A673 (cell line): Measurements from ENCODE around the gene FICD. TPM values are rescaled to one million over a fixed set of nuclear protein-coding genes. Genes with fewer than 3 reads are reported as not detected.

Experiments
- BruUV-seq: library from RNA; stranded (reverse); fragments of 400-500 nt; replicated peaks from 2 replicates; lab custom pipeline; 2021; lab: Mats Ljungman, UMichigan
- CTCF ChIA-PET: fragments of 300-600 bp; sonication (Branson Sonifier 250); formaldehyde crosslinking; loops from one replicate; lab custom pipeline; 2022; ENCODE audit warnings: antibody characterized with exemption; lab: Charles Lee
- POLR2A ChIA-PET: fragments of 300-600 bp; sonication (Branson Sonifier 250); formaldehyde crosslinking; loops from one replicate; lab custom pipeline; 2022; ENCODE audit warnings: antibody characterized with exemption; ENCODE audit not compliant: low non-redundant PET; lab: Charles Lee
- DNase-seq: peaks from one replicate; pipeline ENCODE4 v3.0.0-alpha.2; 2015; ENCODE audit warnings: low spot score
- H3K27ac ChIP-seq: fragments of 200-600 bp; sonication (generic); 2 replicates; pipeline ENCODE4 v1.5.1; 2016; ENCODE audit warnings: mixed run types, low read depth, mild to moderate bottlenecking, mixed read lengths, antibody characterized with exemption, low read length; ENCODE audit not compliant: poor library complexity, severe bottlenecking
- H3K27me3 ChIP-seq: fragments of 200-600 bp; sonication (generic); replicated peaks from 2 replicates; pipeline ENCODE4 v1.6.1; 2017; ENCODE audit warnings: mixed run types, low read depth, mild to moderate bottlenecking, mixed read lengths, antibody characterized with exemption, low read length; ENCODE audit not compliant: insufficient read depth, poor library complexity
- H3K36me3 ChIP-seq: fragments of 200-600 bp; sonication (generic); 2 replicates; pipeline ENCODE4 v1.6.1; 2016; ENCODE audit warnings: mixed run types, mild to moderate bottlenecking, mixed read lengths, antibody characterized with exemption, low read length; ENCODE audit not compliant: insufficient read depth, poor library complexity, severe bottlenecking
- H3K4me1 ChIP-seq: fragments of 200-600 bp; sonication (generic); 2 replicates; pipeline ENCODE4 v1.6.1; 2017; ENCODE audit warnings: mixed run types, mild to moderate bottlenecking, mixed read lengths, antibody characterized with exemption, low read length; ENCODE audit not compliant: insufficient read depth, poor library complexity, severe bottlenecking
- H3K4me3 ChIP-seq: fragments of 200-600 bp; sonication (generic); 2 replicates; pipeline ENCODE4 v1.5.1; 2016; ENCODE audit warnings: low read depth, mixed run types, mild to moderate bottlenecking, mixed read lengths, low read length; ENCODE audit not compliant: poor library complexity, severe bottlenecking
- H3K9me3 ChIP-seq: fragments of 200-600 bp; sonication (generic); 2 replicates; pipeline ENCODE4 v1.6.1; 2016; ENCODE audit warnings: mixed run types, low read depth, mild to moderate bottlenecking, mixed read lengths, antibody characterized with exemption, low read length; ENCODE audit not compliant: poor library complexity, severe bottlenecking
- CTCF ChIP-seq: fragments of 300-800, 200-600 bp; sonication (generic); conservative IDR thresholded peaks from 2 replicates; pipeline ENCODE4 v1.5.1; 2017; ENCODE audit warnings: low read depth, mild to moderate bottlenecking, antibody characterized with exemption, low read length, moderate library complexity, mixed read lengths
- EZH2 ChIP-seq: fragments of 200-600 bp; sonication (generic); IDR thresholded peaks from 2 replicates; pipeline ENCODE4 v1.6.1; 2017; ENCODE audit warnings: borderline replicate concordance, low read depth, mild to moderate bottlenecking, mixed read lengths, antibody characterized with exemption, low read length; ENCODE audit not compliant: poor library complexity, severe bottlenecking
- intact Hi-C: fragments of 100-400 bp; cut with micrococcal nuclease; formaldehyde crosslinking; loops from one replicate; pipeline ENCODE4 v1.10.0; 2022; ENCODE audit not compliant: unreplicated experiment
- total RNA-seq: library from RNA; stranded (reverse); gene quantifications from 2 replicates; pipeline ENCODE4 v1.2.3, GENCODE V29; 2021

FICD gene
- total RNA-seq, 1 experiment from 2014 or later: 3.6 TPM

GRCh38 chr12:108565146-108565545, 50.1 kb downstream of the FICD start:
- intact Hi-C loops: loop anchor here (10.0 kb wide), 1 partner anchor 170 kb away; the partner anchor contains the start of gene CORO1C

DNA sequence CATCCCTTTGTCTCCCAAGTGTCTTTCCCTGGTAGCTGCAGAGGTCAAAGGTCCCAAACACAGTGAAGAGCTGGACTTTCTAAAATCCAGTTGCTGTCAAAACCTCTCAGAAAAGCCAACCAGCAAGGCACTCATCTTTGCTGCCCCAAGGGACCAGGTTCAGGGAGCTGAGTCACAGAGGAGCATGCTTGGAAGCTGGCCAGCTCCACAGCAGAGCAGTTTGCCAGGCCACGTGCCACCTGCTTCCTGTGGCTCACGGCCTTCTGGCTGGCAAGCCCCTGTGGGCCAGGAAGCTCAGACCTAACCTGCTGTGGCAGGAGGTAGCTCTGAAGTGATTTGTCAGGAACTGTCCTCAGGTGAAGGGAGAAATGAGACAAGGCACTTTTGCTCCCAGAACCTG, 50.9 kb downstream of the FICD start:
- ChIA-PET CTCF (interaction anchor here (0.6 kb wide), 1 partner anchor 56 kb away, joined by 4 read pairs; no protein-coding TSS in a partner anchor), POLR2A (no interaction called here)
- no peak overlapping the region for H3K4me3 ChIP-seq
- peaks cover 40% of the 10 kb centered on the region for H3K4me1 ChIP-seq
- H3K9me3 ChIP-seq: no peaks in the 10 kb centered on the region
- intact Hi-C loops: loop anchor here (10.0 kb wide), 1 partner anchor 169 kb away; the partner anchor contains the start of gene CORO1C
- H3K27me3 ChIP-seq: no peaks in the 10 kb centered on the region
- peak overlapping the region; percentile 77 for H3K27ac ChIP-seq
- DNase-seq: peak; percentile 89
- peaks cover 52% of the 10 kb centered on the region for H3K36me3 ChIP-seq
- BruUV-seq: no TSS peak
- TF ChIP-seq EZH2 (no peak), CTCF (no peak)

More at GRCh38 chr12:108565146-108565545, 50.1 kb downstream of the FICD start:
- Histone ChIP-seq H3K27ac (peak overlapping the region; percentile 13), H3K4me1 (peaks cover 40% of the 10 kb centered on the region), H3K4me3 (no peak overlapping the region), H3K9me3 (no peaks in the 10 kb centered on the region), H3K27me3 (no peaks in the 10 kb centered on the region), H3K36me3 (peaks cover 52% of the 10 kb centered on the region)
- DNase-seq: no peak
- TF ChIP-seq EZH2 (no peak), CTCF (no peak)
- CTCF ChIA-PET: no interaction called here
- BruUV-seq: no TSS peak
- POLR2A ChIA-PET: no interaction called here

DNA sequence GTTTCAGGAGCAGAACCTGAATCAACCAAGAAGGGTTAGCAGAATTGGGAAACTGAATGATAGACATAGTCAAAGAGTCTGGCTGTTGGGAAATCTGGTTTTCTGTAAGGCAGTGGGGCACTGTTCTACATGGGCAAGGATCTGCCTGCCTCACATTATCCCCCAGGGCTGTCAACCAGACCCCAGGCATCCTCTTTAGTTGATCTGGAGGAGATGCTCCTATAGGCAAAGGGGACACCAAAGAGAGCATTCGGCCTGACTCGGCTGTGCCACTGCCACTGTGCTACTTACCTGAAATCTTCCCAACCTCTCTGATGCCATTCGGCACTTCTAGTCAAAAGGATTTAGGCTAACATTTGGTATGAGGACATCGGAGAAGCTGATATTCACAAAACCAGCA, 51.4 kb downstream of the FICD start:
- intact Hi-C loops: loop anchor here (10.0 kb wide), 1 partner anchor 168 kb away; the partner anchor contains the start of gene CORO1C
- Histone ChIP-seq H3K9me3 (no peaks in the 10 kb centered on the region), H3K4me3 (no peak overlapping the region), H3K4me1 (peaks cover 40% of the 10 kb centered on the region), H3K27me3 (no peaks in the 10 kb centered on the region), H3K36me3 (peaks cover 52% of the 10 kb centered on the region), H3K27ac (peak overlapping the region; percentile 77)
- no peak for TF ChIP-seq CTCF
- no peak for TF ChIP-seq EZH2
- no peak for DNase-seq
- POLR2A ChIA-PET: no interaction called here
- CTCF ChIA-PET: interaction anchor here (0.6 kb wide), 1 partner anchor 55 kb away, joined by 4 read pairs; no protein-coding TSS in a partner anchor
- BruUV-seq: no TSS peak
